Left lobe of liver (tissue), 2 donors: Measurements from ENCODE around the gene TMEM86A. TPM values are rescaled to one million over a fixed set of nuclear protein-coding genes. Genes with fewer than 3 reads are reported as not detected.

Experiments
- ATAC-seq: fragments of 200-7000 bp; cut with Tn5 transposase; one replicate; pipeline ENCODE4 v1.9.1; 2020; ENCODE audit warnings: mild to moderate bottlenecking, moderate library complexity
- DNase-seq: peaks from one replicate; pipeline ENCODE4 v3.0.0-alpha.2; 2020; ENCODE audit warnings: low spot score
- total RNA-seq: library from RNA; stranded (reverse); gene quantifications from one replicate; pipeline ENCODE4 v1.2.1, GENCODE V29; 2021
- donor health status: DM: no; HTN: no; CAD: no; lungs with moderate emphysema.
- donor health status: DM: no; HTN: yes; CAD: no.

The TMEM86A gene
- total RNA-seq, 1 donor from 2014 or later, result 5.3 TPM

GRCh38 chr11:18722293-18722637 lies 23.7 kb downstream of the TMEM86A start:
- no peak for DNase-seq
- ATAC-seq, result no peak

- DNase-seq (no peak), ATAC-seq (no peak)
Observed at GRCh38 chr11:18723991-18724390, 25.4 kb downstream of the TMEM86A start.

DNA sequence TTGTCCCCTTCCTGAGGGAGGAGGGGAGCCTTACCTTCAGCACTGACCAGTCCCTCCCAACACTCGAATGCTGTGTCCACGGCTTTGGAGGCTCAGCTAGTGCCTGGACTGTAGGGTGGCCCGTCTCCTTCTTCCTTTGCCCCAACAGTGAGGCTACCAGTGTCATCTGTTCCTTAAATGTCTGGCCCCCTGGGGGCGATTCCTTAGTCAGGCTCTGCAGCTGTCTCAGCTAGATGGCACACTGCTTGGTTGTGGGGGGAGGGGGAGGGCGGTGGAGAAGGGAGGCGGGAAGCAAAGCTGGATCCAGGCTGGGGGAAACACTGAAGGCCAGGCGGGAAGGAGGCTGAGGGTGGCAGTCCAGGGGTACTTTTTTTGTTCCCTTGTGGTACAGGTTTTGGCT lies 27.5 kb downstream of the TMEM86A start, which contains the start of gene IGSF22:
Gene IGSF22, minus strand, starts transcription at position 149 of the 400 bp plus-strand sequence. CDS start 1,952 bp downstream, outside the sequence.
- DNase-seq, result no peak

GRCh38 chr11:18727479-18728236 lies 29.1 kb downstream of the TMEM86A start:
- ATAC-seq (peak; percentile 72), DNase-seq (no peak)

More for the DNA sequence above, 27.5 kb downstream of the TMEM86A start, which contains the start of gene IGSF22:
- ATAC-seq, result no peak

DNA sequence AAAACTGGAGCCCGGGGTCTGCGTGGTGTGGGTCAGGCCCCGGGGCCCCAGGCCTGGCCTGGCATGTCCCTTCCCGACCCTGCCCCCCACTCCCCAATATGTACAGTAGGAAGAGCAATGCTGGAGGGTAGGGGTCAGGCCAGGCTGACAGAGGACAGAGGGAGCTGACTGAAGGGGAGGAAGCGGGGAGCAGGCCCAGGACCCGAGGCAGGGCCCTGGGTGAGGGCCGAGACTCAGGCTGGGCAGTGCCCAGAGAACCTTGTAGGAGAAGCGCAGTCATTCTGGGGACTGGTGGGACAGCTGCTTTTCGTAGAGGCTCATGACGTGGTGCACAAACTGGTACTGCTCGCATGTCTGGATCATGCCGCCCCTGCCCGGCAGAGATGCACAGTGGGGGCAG lies 30.1 kb downstream of the TMEM86A start:
- ATAC-seq (no peak), DNase-seq (no peak)

- DNase-seq (no peak), ATAC-seq (no peak)
Observed at GRCh38 chr11:18729426-18729825, 30.8 kb downstream of the TMEM86A start.

DNA sequence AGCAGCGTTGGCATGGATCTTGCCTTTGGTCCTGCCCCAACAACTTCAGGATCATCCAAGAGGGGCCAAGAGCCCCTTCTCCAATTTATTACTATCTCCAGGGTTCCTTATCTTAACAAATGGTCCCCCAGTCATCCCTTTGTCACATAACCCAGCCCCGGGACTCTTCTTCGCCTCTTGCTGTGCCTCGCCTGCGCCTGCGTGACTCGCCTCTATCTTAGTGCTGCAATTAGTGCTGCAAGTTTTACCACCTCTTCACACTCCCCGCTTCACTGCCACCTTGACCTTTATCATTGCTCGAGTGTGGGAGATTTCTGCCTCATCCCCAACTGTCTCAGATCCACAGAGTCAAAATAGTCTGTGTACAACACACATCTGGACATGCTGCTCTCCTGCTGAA lies 31.4 kb downstream of the TMEM86A start:
- ATAC-seq (no peak), DNase-seq (no peak)

DNA sequence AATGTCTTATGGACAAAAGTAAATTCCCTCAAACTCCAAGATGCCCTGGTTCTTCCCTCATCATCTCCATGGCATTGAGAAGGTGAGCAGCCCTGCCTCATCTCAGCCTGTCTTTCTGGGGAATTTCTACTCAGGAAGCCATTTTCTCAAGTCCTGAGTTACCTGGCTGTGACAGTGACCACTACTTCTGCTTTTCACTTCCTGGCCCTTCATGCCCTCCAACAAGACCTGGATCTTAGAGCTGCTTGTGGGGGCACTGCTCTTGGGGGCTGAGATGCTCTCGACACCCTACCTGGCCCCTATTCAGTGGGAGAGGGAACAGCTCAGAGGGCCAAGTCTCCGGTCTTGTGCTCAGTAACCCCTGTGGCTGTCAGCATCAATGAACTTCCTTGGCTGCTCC lies 32.9 kb downstream of the TMEM86A start:
- ATAC-seq (no peak), DNase-seq (no peak)

GRCh38 chr11:18731949-18732821 lies 33.6 kb downstream of the TMEM86A start:
- DNase-seq (peak; percentile 50), ATAC-seq (peak; percentile 83)

DNA sequence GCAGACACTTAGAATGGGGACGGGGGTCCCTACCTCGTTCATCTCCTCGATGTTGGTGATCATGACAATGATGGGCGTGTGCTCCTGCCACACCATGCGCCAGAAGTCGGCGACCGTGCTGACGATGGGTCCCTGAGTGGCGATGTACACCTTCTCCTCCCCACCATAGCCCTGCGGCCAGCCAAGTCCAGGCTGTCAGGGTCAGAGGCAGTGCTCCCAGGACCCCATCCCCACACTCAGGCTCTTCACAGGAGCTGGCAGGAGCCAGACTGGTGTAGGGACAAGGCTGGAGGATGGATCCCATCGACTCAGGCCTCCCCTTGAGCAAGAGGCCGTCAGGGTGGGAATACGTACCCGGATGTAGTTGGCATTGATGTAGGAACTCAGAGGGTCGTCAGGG lies 34.6 kb downstream of the TMEM86A start:
- no peak for ATAC-seq
- DNase-seq, result no peak

GRCh38 chr11:18736590-18737148 lies 38.1 kb downstream of the TMEM86A start:
- no peak for DNase-seq
- ATAC-seq, result no peak

GRCh38 chr11:18737642-18738041 lies 39.1 kb downstream of the TMEM86A start:
- DNase-seq (no peak), ATAC-seq (no peak)

DNA sequence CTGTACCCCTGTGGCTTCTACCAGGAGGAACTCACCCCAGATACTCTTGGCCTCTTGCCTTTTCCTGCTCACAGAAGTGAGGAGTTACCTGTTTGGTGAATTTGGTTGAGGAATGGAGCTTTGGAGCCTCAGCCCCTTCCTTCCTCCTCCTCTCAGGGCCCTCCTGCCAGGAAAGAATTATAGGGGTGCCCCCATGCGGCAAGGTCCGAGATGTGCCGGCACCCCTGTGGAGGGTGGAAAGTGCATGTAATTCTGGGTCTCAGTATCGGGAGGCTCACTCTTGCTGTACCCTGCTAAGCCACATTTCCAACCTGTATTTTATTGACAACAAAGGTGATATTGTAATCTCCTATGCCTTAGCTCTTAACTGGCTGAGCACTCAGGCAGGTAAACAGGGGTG lies 41.1 kb downstream of the TMEM86A start:
- ATAC-seq, result no peak
- DNase-seq, result no peak

- DNase-seq, result no peak
- no peak for ATAC-seq
Observed at GRCh38 chr11:18741783-18742182, 43.2 kb downstream of the TMEM86A start.

GRCh38 chr11:18743365-18743764 lies 44.8 kb downstream of the TMEM86A start:
- no peak for DNase-seq

DNA sequence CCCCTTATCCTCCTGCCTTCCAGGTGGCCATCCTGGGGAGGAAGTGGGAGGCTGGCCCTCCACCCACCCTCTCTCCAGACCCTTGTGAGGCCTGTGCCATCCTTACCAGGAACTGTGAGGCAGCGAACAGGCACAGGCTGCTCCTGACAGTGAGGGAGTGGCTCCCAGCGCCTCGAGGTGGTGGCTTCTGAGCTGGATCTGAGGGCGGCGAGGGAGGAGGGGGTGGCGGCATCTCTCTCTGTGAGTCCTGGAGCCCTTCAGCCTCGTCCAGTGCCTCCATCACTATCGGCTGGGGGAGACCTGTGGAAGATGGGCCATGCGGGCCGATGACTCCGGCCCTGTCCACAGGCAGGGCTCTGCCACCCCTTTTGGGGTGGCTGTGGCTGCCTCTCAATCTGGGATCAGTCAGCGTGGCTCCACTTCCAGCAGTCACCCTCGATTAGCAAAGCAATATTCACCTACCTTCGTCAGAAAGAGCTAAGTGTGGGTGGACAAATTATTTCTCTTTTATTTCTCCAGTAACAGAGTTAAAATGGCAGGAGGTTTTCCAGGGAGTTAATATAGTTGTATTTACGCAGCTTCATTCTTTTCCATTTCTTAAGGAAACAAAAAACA lies 45.4 kb downstream of the TMEM86A start:
- DNase-seq, result no peak
- no peak for ATAC-seq

More at GRCh38 chr11:18743365-18743764, 44.8 kb downstream of the TMEM86A start:
- ATAC-seq, result no peak

- no peak for DNase-seq
- ATAC-seq, result no peak
Observed at GRCh38 chr11:18745251-18745650, 46.7 kb downstream of the TMEM86A start.

DNA sequence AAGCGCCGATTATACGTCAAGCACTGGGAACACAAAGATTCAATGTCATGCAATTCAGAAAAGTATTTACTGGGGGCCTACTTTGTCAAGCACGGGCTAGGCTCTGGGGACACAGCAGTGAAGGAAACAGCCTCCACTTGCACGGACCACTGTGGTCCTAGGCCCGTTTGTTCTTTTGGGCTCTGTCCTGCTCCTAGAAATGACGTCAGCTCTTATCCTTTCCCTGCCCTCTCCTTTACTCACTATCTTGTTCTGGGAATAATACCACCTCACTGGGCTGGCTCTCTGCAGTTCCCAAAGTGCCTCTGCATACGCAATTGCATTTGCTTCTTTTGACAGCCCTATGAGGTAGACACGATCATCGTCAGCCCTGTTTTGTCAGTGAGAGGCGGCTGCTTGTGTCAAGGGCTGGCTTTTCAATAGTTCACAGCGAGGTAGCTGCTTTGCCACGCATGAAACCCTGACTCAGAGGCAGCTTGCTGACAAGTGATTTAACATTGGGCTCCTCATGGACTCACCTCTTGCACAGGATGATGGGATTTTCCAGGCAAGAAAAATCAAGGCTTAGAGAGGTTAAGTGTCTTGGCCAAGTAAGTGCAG lies 50.3 kb downstream of the TMEM86A start:
- ATAC-seq, result no peak
- DNase-seq, result no peak

DNA sequence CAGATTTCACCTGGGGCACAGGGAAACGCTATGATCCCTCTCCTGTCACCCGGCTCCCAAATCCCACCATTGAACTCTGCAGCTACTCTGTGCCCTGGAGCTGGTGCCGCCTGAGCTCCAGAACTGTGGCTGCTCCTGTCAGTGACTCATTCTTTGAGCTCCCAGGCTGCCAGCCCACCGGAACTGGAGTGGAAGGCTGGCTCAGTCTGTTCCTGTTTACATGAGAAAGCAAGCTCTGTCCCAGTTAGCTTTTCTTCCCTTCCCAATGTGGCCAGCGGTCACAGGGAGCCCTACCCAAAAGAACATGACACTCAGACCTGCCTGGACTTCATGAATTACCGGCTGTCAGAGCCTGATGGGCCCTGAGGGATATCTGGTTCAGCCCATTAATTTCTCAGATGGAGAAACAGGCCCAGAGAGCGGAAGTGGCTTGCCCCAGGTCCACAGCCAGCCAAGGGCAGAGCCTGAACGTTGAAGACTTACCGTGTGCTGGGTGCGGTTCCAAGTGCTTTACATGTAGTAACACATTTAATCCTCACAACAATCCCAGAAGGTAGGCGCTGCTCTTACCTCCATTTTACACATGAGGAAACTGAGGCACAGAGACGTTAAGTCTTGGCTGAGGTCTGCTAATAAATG lies 51.2 kb downstream of the TMEM86A start:
- DNase-seq, result no peak
- ATAC-seq, result no peak

GRCh38 chr11:18750944-18751343 lies 52.4 kb downstream of the TMEM86A start:
- ATAC-seq (no peak), DNase-seq (no peak)
